ENCODE measurements around the gene SDR9C7. TPM values are rescaled to one million over a fixed set of nuclear protein-coding genes. Genes with fewer than 3 reads are reported as not detected.

Gene SDR9C7
- total RNA-seq, 1 experiment from 2014 or later: not detected

GRCh38 chr12:56877195-56878009, 56.8 kb downstream of the SDR9C7 start:
- no peak for DNase-seq (ENCODE audit: low spot score)

DNA sequence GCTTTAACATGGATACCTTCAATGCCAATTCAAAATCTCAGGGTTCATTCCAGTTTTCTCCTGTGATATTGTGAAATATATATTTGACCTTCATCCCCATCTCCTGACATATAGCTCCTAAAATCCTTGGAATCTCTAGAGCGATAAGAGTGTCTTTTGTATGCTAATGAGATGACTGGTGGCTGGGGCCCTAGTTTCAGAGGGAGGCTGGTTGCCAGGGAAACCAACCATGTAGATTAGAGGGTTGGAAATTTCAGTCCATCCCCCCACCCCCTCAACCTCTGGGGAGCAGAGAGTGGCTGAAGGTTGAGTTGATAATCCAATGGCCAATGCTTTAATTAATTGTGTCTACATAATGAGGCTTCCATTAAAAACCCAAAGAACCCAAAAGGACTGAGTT, 59.4 kb downstream of the SDR9C7 start:
- DNase-seq (ENCODE audit: low spot score): no peak

DNA sequence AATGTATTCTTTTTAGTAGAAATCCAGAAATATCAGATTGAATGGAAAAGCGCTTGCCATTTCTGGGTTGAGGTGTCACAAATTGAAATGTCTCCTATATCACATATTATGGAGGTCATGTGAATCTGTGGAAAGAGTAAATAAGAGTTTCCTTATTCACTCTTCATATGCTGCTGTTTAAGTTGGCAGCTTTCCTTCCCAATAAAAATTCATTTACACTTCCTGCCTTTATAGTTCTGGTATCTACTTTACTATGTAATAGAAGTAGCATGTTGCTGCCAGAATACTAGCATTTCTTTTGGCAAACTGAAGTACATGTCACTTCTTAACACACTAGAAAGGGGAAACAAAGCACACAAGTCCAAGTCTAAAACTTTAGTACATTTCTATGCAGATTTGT, 60.8 kb downstream of the SDR9C7 start:
- DNase-seq (ENCODE audit: low spot score): no peak

Other genes with a start within 250 kb of the SDR9C7 start
- gene PTGES3, start 246.1 kb downstream of the SDR9C7 start, total RNA-seq (2014; rRNA removed; shearing (Covaris generic)): 80.2 and 83.4 TPM in 2 replicates
- gene NACA, start 209.1 kb downstream of the SDR9C7 start, total RNA-seq (2014; rRNA removed; shearing (Covaris generic)): 1,132 and 1,145 TPM in 2 replicates
- gene PRIM1, start 182.1 kb downstream of the SDR9C7 start, total RNA-seq (2014; rRNA removed; shearing (Covaris generic)): 8.9 and 10.1 TPM in 2 replicates
- 0.16 TPM in 1 of 2 replicates, not detected in the other for gene HSD17B6, start 171.1 kb downstream of the SDR9C7 start, total RNA-seq (2014; rRNA removed; shearing (Covaris generic))
- not detected in 2 replicates for gene RDH16, start 23.2 kb upstream of the SDR9C7 start, total RNA-seq (2014; rRNA removed; shearing (Covaris generic))
- gene ZBTB39, start 72.1 kb upstream of the SDR9C7 start, total RNA-seq (2014; rRNA removed; shearing (Covaris generic)): 3.2 and 3.4 TPM in 2 replicates
- gene TAC3, start 82.1 kb upstream of the SDR9C7 start, total RNA-seq (2014; rRNA removed; shearing (Covaris generic)): not detected in 2 replicates
- 0.76 and 1.8 TPM in 2 replicates for gene MYO1A, start 115.7 kb upstream of the SDR9C7 start, total RNA-seq (2014; rRNA removed; shearing (Covaris generic))
- gene NEMP1, start 144.4 kb upstream of the SDR9C7 start, total RNA-seq (2014; rRNA removed; shearing (Covaris generic)): 12.5 and 13.6 TPM in 2 replicates
- gene NAB2, start 154.7 kb upstream of the SDR9C7 start, total RNA-seq (2014; rRNA removed; shearing (Covaris generic)): 17.8 and 19.3 TPM in 2 replicates
- gene STAT6, start 177.0 kb upstream of the SDR9C7 start, total RNA-seq (2014; rRNA removed; shearing (Covaris generic)): 114 and 125 TPM in 2 replicates
- 22.8 and 25.2 TPM in 2 replicates for gene LRP1, start 194.1 kb upstream of the SDR9C7 start, total RNA-seq (2014; rRNA removed; shearing (Covaris generic))
- not detected in 2 replicates for gene LRP1-AS, start 213.2 kb upstream of the SDR9C7 start, total RNA-seq (2014; rRNA removed; shearing (Covaris generic))

All from HT-29 (cell line).